ENCODE measurements around the gene VGLL4.
"Not testable (repeated sequence)": the region's sequence is repeated elsewhere in the genome, so short reads cannot be mapped to it uniquely, and the experiment has no call there.

DNA sequence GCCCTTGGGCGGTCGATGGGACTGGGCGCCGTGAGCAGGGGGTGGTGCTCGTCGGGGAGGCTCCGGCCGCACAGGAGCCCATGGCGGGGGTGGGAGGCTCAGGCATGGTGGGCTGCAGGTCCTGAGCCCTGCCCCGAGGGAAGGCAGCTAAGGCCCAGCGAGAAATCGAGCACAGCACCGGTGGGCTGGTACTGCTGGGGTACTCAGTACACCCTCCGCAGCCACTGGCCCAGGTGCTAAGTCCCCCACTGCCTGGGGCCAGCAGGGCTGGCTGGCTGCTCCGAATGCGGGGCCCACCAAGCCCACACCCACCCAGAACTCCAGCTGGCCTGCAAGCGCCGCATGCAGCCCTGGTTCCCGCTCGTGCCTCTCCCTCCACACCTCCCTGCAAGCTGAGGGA, 132.1 kb downstream of the VGLL4 start:
- not testable (repeated sequence) for TF ChIP-seq POLR2A (IDR thresholded peaks at IDR 0.05)
- TF ChIP-seq, protein P1, sequence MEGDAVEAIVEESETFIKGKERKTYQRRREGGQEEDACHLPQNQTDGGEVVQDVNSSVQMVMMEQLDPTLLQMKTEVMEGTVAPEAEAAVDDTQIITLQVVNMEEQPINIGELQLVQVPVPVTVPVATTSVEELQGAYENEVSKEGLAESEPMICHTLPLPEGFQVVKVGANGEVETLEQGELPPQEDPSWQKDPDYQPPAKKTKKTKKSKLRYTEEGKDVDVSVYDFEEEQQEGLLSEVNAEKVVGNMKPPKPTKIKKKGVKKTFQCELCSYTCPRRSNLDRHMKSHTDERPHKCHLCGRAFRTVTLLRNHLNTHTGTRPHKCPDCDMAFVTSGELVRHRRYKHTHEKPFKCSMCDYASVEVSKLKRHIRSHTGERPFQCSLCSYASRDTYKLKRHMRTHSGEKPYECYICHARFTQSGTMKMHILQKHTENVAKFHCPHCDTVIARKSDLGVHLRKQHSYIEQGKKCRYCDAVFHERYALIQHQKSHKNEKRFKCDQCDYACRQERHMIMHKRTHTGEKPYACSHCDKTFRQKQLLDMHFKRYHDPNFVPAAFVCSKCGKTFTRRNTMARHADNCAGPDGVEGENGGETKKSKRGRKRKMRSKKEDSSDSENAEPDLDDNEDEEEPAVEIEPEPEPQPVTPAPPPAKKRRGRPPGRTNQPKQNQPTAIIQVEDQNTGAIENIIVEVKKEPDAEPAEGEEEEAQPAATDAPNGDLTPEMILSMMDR (IDR thresholded peaks at IDR 0.05): not testable (repeated sequence)

Data from lower leg skin (tissue), 3 donors.